Measurements from ENCODE around the gene SESN1.

The SESN1 gene

DNA sequence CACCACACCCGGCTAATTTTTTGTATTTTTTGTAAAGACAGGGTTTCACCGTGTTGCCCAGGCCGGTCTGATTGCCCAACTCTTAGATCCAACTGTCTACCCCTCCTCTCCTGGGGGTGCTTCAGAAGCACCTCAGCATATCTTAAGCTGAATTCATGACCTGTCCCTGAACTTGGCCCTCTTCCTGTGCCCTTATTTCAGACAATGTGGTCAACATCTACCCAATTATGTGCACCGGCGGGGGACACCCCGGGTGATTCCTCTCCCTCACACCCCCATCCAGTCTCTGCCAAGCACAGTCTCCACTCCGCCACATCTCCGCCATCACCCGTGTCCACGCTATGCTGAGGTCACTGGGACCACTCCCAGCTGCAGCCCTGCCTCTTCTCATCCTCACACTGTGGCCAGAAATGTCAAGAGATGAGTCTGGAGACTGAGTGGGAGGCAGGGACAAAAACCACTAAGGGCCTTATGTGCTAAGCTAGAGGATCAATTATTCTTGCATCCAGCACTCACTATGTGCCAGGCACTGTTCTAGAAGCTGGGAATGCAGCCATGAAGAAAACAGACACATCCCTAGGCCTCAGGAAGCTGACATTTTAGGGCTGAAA, 134.6 kb downstream of the SESN1 start:
- intact Hi-C loops (cut with micrococcal nuclease), result no loop called here
- Mint-ChIP-seq H3K27me3 (no peaks in the 10 kb centered on the region), H3K36me3 (ENCODE audit: low read depth) (no peaks in the 10 kb centered on the region), H3K4me1 (ENCODE audit: low read depth) (peaks cover 12% of the 10 kb centered on the region), H3K4me3 (no peak overlapping the region), H3K27ac (no peak overlapping the region), H3K9me3 (no peaks in the 10 kb centered on the region)

GRCh38 chr6:108958900-108959770, 135.5 kb downstream of the SESN1 start:
- H3K36me3 Mint-ChIP-seq (ENCODE audit: low read depth), result no peaks in the 10 kb centered on the region
- H3K27me3 Mint-ChIP-seq, result no peaks in the 10 kb centered on the region
- no peak overlapping the region for H3K4me3 Mint-ChIP-seq
- peaks cover 16% of the 10 kb centered on the region for H3K4me1 Mint-ChIP-seq (ENCODE audit: low read depth)
- intact Hi-C loops (cut with micrococcal nuclease), result no loop called here
- H3K9me3 Mint-ChIP-seq, result no peaks in the 10 kb centered on the region
- H3K27ac Mint-ChIP-seq, result no peak overlapping the region

GRCh38 chr6:108957221-108957620, 137.4 kb downstream of the SESN1 start:
- Mint-ChIP-seq H3K4me1 (ENCODE audit: low read depth) (peaks cover 16% of the 10 kb centered on the region), H3K4me3 (no peak overlapping the region), H3K9me3 (no peaks in the 10 kb centered on the region), H3K27ac (no peak overlapping the region), H3K36me3 (ENCODE audit: low read depth) (no peaks in the 10 kb centered on the region), H3K27me3 (no peaks in the 10 kb centered on the region)
- intact Hi-C loops (cut with micrococcal nuclease), result no loop called here

DNA sequence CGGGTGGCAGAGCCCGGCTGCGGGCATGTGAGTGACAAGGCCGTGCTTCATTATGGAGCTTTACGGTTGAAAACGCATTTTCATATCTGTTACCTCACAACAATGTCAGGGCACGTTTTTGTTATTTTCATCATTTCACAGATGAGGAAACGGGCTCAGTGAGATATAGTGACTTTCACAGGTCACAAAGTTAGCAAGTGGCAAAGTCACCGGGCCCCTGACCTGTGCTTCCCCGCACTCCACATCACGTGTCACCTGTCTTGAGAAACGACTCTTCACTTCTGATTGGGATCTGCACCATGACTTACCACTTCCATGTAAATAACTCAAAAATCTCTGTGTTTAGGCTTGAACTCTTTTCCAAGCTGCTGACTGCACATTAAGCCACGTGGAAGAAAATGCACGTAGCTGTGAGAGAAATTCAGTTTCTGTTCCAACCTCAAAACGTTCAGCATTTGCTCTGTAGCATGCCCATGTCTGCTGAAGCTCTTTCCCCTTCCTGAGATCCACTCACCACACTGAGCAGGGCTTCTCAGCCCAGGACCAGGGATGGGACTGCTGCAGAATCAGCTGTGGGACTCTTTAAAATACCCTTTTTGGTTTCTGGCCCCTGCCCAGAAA, 139.2 kb downstream of the SESN1 start:
- Mint-ChIP-seq H3K27me3 (no peaks in the 10 kb centered on the region), H3K4me3 (no peak overlapping the region), H3K9me3 (no peaks in the 10 kb centered on the region), H3K36me3 (ENCODE audit: low read depth) (no peaks in the 10 kb centered on the region), H3K4me1 (ENCODE audit: low read depth) (peaks cover 16% of the 10 kb centered on the region), H3K27ac (no peak overlapping the region)
- intact Hi-C loops (cut with micrococcal nuclease), result no loop called here

DNA sequence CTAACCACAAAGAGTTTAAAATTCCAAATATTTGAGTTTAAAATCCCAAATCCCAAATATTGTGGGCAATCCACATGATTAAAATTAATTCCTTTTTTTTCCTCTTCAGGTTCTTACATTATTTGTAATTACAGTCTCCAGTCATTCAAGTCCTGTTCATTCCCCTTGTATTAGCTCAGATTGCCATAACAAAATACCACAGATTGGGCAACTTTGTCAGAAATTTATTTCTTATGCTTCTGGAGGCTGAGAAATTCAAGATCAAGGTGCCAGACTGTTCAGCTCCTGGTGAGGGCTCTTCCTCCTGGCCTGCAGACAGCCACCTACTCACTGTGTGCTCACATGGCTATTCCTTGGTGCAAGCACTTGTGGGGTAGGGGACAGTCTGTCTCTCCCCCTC, 141.0 kb downstream of the SESN1 start:
- Mint-ChIP-seq H3K27me3 (no peaks in the 10 kb centered on the region), H3K4me1 (ENCODE audit: low read depth) (peaks cover 7% of the 10 kb centered on the region), H3K36me3 (ENCODE audit: low read depth) (no peaks in the 10 kb centered on the region), H3K9me3 (no peaks in the 10 kb centered on the region), H3K27ac (no peak overlapping the region), H3K4me3 (no peak overlapping the region)
- intact Hi-C loops (cut with micrococcal nuclease), result no loop called here

GRCh38 chr6:108952776-108953486, 141.7 kb downstream of the SESN1 start:
- H3K27ac Mint-ChIP-seq, result no peak overlapping the region

DNA sequence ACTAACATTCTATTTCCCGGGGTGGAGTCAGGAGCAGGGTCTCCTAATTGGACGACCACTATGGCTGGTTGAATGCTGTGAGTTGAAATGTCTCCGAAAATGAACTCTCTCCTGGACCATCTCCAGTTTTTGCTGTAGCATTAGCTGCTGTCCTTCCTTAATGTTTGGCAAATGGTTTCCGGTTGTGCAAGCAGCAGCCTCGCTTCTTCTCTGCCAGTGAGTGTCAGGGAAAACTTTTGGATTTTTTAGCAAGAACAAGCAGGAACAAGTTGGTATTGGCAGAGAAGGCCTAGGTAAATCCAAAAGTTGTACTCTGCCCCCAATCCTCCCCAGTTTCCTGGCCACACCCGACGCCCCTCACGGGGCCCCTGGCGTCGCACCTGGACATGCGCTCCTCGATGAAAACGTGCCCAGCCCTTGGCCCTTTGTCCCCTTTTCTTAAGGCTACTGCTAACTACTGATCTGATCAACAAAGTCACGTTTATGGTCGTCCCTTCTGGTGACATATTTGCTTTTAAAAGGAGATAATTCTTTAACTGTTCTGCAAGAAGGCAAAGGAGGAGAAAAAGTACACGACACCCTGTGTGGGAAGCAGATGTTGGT, 143.2 kb downstream of the SESN1 start:
- peaks cover 2% of the 10 kb centered on the region for H3K27me3 Mint-ChIP-seq
- no peak overlapping the region for H3K27ac Mint-ChIP-seq
- intact Hi-C loops (cut with micrococcal nuclease), result no loop called here
- H3K9me3 Mint-ChIP-seq, result no peaks in the 10 kb centered on the region
- no peak overlapping the region for H3K4me3 Mint-ChIP-seq
- H3K36me3 Mint-ChIP-seq (ENCODE audit: low read depth), result no peaks in the 10 kb centered on the region
- peaks cover 24% of the 10 kb centered on the region for H3K4me1 Mint-ChIP-seq (ENCODE audit: low read depth)

More at GRCh38 chr6:108952776-108953486, 141.7 kb downstream of the SESN1 start:
- Mint-ChIP-seq H3K4me3 (no peak overlapping the region), H3K9me3 (no peaks in the 10 kb centered on the region), H3K27me3 (no peaks in the 10 kb centered on the region), H3K36me3 (ENCODE audit: low read depth) (no peaks in the 10 kb centered on the region), H3K4me1 (ENCODE audit: low read depth) (peaks cover 14% of the 10 kb centered on the region)
- intact Hi-C loops (cut with micrococcal nuclease), result no loop called here

DNA sequence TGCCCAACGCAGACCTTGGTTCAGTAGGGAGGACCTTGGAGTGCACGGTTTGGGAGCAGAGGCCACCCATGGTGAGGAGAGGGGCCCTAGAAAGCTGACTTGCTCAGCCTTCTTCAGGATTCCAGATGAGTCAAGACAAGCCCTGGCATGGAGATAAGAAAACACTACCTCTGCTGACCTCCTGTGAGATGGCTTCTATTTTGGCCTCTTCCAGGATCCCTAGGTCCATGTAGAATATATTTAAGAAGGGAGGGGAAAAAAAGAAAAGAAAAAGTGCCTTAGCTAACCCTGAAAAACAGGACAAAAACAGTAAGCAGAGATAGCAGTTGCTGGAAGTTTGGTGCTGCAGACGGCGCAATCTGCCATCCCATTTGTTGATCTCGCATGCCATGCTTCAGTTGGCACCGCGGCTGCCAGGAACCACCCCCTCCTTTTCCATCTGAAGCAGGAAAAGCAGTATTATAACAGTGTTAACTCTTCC, 146.4 kb downstream of the SESN1 start:
- no peaks in the 10 kb centered on the region for H3K9me3 Mint-ChIP-seq
- H3K4me3 Mint-ChIP-seq, result no peak overlapping the region
- H3K36me3 Mint-ChIP-seq (ENCODE audit: low read depth), result no peaks in the 10 kb centered on the region
- intact Hi-C loops (cut with micrococcal nuclease), result no loop called here
- no peak overlapping the region for H3K27ac Mint-ChIP-seq
- H3K27me3 Mint-ChIP-seq, result peaks cover 5% of the 10 kb centered on the region
- H3K4me1 Mint-ChIP-seq (ENCODE audit: low read depth), result peaks cover 20% of the 10 kb centered on the region

- intact Hi-C loops (cut with micrococcal nuclease), result no loop called here
- Mint-ChIP-seq H3K4me3 (no peak overlapping the region), H3K27ac (no peak overlapping the region), H3K4me1 (ENCODE audit: low read depth) (peaks cover 28% of the 10 kb centered on the region), H3K9me3 (no peaks in the 10 kb centered on the region), H3K27me3 (peaks cover 5% of the 10 kb centered on the region), H3K36me3 (ENCODE audit: low read depth) (no peaks in the 10 kb centered on the region)
These were observed 147.4 kb downstream of the SESN1 start for GRCh38 chr6:108947114-108947854.

DNA sequence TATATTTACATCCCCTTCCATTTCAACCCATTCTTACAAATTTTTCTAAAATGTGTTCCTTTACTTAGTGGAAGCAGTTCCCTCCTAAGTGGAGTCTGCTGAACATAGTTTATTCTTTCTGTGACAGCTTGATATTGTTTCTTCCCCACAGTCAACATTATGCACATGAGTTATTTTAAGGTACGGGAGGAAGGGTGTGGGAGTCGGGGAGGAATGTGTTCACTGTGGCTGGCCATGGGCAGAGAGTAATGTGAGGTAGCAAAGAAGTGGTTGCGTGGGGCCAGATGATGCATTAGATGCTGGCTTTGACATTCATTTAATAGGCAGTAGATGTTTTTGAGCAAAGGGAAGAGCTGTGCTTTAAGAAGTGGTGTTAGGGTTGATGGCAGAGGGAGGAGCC, 148.0 kb downstream of the SESN1 start:
- H3K4me3 Mint-ChIP-seq, result no peak overlapping the region
- H3K36me3 Mint-ChIP-seq (ENCODE audit: low read depth), result no peaks in the 10 kb centered on the region
- peaks cover 5% of the 10 kb centered on the region for H3K27me3 Mint-ChIP-seq
- no peaks in the 10 kb centered on the region for H3K9me3 Mint-ChIP-seq
- H3K27ac Mint-ChIP-seq, result no peak overlapping the region
- peaks cover 30% of the 10 kb centered on the region for H3K4me1 Mint-ChIP-seq (ENCODE audit: low read depth)
- intact Hi-C loops (cut with micrococcal nuclease), result no loop called here

GRCh38 chr6:108945681-108946159, 148.9 kb downstream of the SESN1 start:
- no peaks in the 10 kb centered on the region for H3K36me3 Mint-ChIP-seq (ENCODE audit: low read depth)
- no peaks in the 10 kb centered on the region for H3K9me3 Mint-ChIP-seq
- H3K27ac Mint-ChIP-seq, result no peak overlapping the region
- no peak overlapping the region for H3K4me3 Mint-ChIP-seq
- peaks cover 5% of the 10 kb centered on the region for H3K27me3 Mint-ChIP-seq
- peaks cover 30% of the 10 kb centered on the region for H3K4me1 Mint-ChIP-seq (ENCODE audit: low read depth)
- intact Hi-C loops (cut with micrococcal nuclease), result no loop called here

- no peak overlapping the region for H3K4me3 Mint-ChIP-seq
- peaks cover 5% of the 10 kb centered on the region for H3K27me3 Mint-ChIP-seq
- peaks cover 30% of the 10 kb centered on the region for H3K4me1 Mint-ChIP-seq (ENCODE audit: low read depth)
- intact Hi-C loops (cut with micrococcal nuclease), result no loop called here
- no peaks in the 10 kb centered on the region for H3K9me3 Mint-ChIP-seq
- H3K27ac Mint-ChIP-seq, result no peak overlapping the region
- H3K36me3 Mint-ChIP-seq (ENCODE audit: low read depth), result no peaks in the 10 kb centered on the region
These were observed 149.7 kb downstream of the SESN1 start for GRCh38 chr6:108944707-108945680.

All from dendritic cell treated with granulocyte-macrophage colony-stimulating factor and Interleukin-4, amounts not matched to agents 40 ng/mL and 50 ng/mL, for 4 days (primary cell).